Occipital lobe (tissue), 2 donors: ENCODE data around the gene MLLT1. TPM values are rescaled to one million over a fixed set of nuclear protein-coding genes. Genes with fewer than 3 reads are reported as not detected.

ENCODE experiments used
- DNase-seq: peaks from one replicate; lab custom pipeline; 2025; lab: John Stamatoyannopoulos, UW
- total RNA-seq: library from RNA; depleted of rRNA; stranded (reverse); fragments of >200 nt; gene quantifications from one replicate; pipeline ENCODE4 v1.2.3, GENCODE V29; 2014

The MLLT1 gene
- total RNA-seq, 1 donor from 2014 or later = 8.6 TPM

DNA sequence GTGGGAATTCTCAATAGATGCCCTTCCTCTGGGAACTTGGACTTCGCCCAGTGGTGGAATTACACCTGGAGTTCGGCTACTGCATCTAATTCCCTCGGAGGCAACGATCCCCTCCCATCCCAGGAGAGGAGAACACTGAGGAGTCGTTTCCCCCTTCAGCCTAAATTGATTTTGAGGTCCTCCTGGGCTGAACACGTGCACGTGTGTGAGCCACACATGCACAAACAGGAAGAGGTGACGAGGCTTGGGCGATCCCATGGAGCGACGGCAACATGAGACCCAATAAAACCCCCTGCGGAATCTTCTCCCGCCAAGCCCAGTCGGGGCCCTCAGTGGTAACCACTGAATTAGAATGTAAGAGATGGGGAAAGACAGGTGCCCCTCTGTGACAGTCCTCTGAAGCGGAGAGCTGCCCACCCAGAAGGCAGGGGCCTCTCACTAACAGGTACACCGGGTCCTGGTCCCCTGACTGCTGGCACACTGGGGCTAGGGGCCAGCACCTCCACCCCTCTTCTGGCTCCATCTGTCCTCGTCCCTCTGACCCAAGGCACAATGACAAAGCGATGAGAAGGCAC lies 4.5 kb downstream of the MLLT1 start:
- no peak for DNase-seq

- DNase-seq = no peak
These were observed 5.0 kb downstream of the MLLT1 start for GRCh38 chr19:6274756-6275155.

- DNase-seq = peak; percentile 30
These were observed 5.8 kb downstream of the MLLT1 start for GRCh38 chr19:6273701-6274601.

- DNase-seq = no peak
These were observed 6.7 kb downstream of the MLLT1 start for GRCh38 chr19:6272913-6273600.

GRCh38 chr19:6272411-6272791 lies 7.4 kb downstream of the MLLT1 start:
- DNase-seq = no peak

- peak; percentile 68 for DNase-seq
These were observed 7.9 kb downstream of the MLLT1 start for GRCh38 chr19:6271721-6272410.

DNA sequence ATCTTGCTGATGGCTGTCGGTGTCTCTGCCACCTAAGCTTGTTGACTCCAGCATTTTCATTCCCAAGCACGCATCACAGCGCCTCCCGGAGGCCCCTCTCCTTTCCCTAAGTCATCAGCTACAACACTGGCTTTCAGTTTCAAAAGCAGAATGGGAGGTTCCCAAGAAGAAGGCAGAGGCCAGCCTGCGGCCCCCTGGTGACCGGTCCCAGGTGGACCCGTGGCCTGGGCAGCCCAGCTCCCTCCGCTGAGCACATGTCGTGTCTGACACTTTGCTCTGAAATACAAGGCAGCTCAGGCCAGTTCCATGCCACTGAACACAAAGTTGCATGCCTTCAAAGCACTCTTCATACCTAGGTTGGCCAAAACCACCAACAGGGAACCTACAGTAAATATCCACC lies 8.5 kb downstream of the MLLT1 start:
- DNase-seq = no peak

DNA sequence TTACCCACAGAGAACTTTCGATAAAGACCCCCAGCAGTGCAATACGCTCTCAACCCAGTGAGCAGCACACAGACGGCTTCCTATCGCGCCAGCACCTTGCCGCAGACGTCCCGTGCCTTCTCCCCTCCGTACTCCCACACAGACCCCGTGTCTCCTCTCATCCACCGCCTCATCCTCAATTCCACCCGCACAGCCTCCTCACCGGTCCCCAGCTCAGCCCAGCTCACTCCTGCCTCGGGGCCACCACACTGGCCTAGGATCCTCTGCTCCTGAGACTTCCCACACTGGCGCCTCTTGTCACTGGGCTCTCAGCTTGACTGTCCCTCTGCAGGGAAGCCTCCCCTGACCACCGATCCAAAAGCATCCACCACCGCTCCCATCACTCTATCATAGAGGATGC lies 9.0 kb downstream of the MLLT1 start:
- DNase-seq = no peak

DNA sequence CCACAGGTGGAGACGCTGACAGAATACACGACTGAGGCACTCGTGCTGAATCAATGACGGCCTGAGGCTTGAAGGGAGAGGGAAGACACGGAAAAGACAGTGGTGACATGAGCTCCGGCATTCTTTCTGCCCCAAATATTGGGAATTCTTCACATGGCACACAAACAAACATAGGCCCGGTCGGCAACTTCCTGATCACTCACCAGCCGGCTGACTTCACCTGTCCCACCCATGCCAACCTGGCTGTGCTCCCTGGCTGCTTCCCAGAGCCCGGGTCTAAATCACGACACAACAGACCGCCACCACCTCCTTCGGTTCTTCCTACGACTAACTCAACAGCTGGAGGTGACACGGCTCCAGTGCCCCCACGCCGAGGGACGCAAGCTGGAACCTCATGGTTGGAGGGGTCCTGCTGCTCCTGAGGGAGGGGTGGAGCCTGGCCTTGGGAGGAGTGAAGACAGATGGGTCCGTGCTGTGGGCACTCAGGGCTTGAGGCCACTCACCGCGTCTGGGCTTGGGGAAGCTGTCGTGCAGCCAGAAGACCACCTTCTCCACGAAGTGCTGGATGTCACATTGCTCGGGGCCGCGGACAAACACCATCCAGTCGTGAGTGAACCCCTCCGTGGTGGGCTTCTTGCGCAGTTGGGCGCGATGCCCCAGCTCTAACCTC lies 9.6 kb downstream of the MLLT1 start:
- DNase-seq = no peak

DNA sequence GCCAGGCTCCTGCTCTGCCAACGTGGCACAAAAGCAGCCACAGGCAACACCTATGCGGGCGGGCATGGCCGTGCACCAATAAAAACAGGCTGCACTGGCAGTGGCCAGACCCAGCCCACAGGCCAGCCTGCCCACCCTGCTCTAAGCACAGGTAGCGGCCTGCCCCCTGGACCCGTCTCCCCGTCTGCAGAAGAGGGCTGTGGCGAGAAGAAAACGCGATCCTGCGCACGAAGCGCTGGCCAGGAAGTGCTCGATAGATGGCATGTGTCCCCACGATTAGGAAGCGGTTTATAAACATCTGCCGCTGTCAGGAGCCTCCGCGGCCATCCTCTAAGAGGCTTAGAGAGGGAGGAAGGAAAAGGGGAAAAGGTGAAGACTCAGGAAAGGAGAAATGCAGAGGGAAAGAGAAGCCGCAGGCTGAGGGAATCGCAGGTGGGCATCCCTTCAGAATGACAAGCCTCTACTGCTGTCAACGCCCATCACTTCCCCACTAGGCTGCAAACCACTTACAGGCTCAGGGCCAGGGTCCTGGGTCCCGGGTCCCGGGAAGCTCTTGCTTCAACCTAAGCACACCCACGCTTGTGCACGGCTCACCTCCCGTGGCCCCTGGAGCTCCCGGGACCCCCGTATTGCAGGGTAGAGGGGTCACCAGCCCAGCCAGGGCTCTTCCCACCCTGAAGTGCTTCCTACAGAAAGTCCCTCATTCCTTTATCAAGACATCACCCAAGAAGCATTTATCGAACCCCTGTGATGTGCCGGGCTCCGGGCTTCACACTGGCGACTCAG lies 10.5 kb downstream of the MLLT1 start:
- no peak for DNase-seq

GRCh38 chr19:6268382-6268771 lies 11.4 kb downstream of the MLLT1 start:
- no peak for DNase-seq

DNA sequence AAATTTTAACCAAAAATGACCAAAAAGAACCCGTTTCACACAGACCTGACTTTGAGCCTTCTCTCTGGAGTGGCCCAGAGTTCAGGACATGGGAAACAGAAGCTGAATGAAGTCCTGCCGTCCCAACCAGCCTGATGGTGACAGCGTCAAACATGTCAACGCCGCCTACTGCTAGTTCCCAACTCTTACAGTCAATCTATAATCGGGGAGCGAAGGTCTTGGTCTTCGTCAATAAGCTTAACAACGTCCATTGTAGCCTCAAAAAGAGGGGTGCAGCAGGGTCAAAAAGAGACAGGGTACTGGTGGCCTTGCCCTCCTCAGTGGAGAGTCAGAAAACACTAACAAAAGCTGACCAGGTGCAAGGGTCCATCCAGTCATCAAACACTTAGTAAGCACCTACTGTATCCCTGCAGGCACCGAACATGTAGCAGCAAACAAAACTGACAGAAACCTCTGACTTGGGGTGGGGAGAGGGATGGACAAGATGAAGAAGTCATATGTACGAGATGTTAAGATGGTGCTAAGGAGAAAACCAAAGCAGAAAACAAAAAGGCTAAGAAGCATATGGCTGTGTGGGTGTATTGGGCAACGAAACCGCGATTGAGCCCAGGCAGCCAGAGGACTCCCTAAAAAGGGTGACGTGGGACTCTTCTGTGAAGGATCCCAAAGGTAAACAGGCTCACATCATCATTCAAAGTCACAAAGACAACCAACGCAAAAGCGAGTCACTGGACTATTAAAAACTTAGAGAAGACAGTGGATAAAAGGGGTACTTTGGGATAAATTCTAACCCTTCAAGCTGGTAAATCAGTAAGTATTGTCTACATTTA lies 12.0 kb downstream of the MLLT1 start:
- DNase-seq = peak; percentile 34

DNA sequence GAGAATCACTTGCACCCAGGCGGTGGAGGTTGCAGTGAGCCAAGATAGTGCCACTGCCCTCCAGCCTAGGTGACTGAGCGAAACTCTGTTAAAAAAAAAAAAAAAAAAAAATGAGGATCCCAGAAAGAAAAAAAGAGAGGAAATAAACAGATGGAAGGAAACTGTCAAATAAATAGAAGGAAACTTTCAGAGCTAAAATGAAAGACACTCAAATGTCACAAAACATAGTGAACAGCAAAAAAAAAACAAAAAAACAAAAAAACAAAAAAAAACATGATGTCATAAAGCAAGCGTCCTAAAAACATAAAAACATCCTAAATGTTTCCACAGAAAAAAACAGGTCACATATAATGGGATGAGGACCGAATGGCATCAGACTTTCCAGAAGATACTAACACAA lies 15.0 kb downstream of the MLLT1 start:
- no peak for DNase-seq

GRCh38 chr19:6263735-6264444 lies 15.9 kb downstream of the MLLT1 start:
- no peak for DNase-seq

- no peak for DNase-seq
These were observed 16.5 kb downstream of the MLLT1 start for GRCh38 chr19:6263306-6263705.

- no peak for DNase-seq
These were observed 17.3 kb downstream of the MLLT1 start for GRCh38 chr19:6262519-6262918.

- DNase-seq = no peak
These were observed 17.9 kb downstream of the MLLT1 start for GRCh38 chr19:6261883-6262282.

- no peak for DNase-seq
These were observed 18.7 kb downstream of the MLLT1 start for GRCh38 chr19:6260912-6261650.
